Right lobe of liver (tissue), 6 donors: ENCODE results near the gene HIP1. TPM values are rescaled to one million over a fixed set of nuclear protein-coding genes. Genes with fewer than 3 reads are reported as not detected.
"Not testable (repeated sequence)": the region's sequence is repeated elsewhere in the genome, so short reads cannot be mapped to it uniquely, and the experiment has no call there.

Experiments
- ATAC-seq, 4 donors: fragments of 200-7000 bp; cut with Tn5 transposase; one replicate each; pipeline ENCODE4 v1.9.1; 2020; ENCODE audit warnings: mild to moderate bottlenecking in 4 of 4, moderate library complexity in 4 of 4
- DNase-seq, 3 donors: peaks; one replicate each; pipeline ENCODE4 v3.0.0-alpha.2; 2020
- H3K27ac ChIP-seq, 3 donors: fragments of 200-600 bp; one replicate each; pipeline ENCODE4 v1.8.0; 2022
- H3K27me3 ChIP-seq, 2 donors: fragments of 200-600 bp; one replicate each; pipeline ENCODE4 v1.8.0; 2022
- H3K36me3 ChIP-seq, 4 donors: fragments of 200-600 bp; sonication (generic) in 1 of 4; one replicate each; pipeline versions ENCODE4 v1.5.1 to v1.8.0; 2017 to 2022; ENCODE audit warnings: control low read depth in 1 of 4
- H3K4me1 ChIP-seq, 4 donors: fragments of 200-600 bp; sonication (generic) in 1 of 4; one replicate each; pipeline versions ENCODE4 v1.5.1 to v1.8.0; 2017 to 2022; ENCODE audit warnings: control low read depth in 1 of 4
- H3K4me3 ChIP-seq, 3 donors: fragments of 200-600 bp; one replicate each; pipeline ENCODE4 v1.8.0; 2022
- H3K9me3 ChIP-seq, 4 donors: fragments of 200-600 bp; sonication (generic) in 1 of 4; one replicate each; pipeline versions ENCODE4 v1.5.1 to v1.8.0; 2017 to 2022; ENCODE audit warnings: control low read depth in 1 of 4
- POLR2A ChIP-seq: fragments of 450-650 bp; IDR thresholded peaks from one replicate; pipeline ENCODE4 v1.6.1; 2017; ENCODE audit warnings: antibody characterized with exemption, mild to moderate bottlenecking
- WGBS: methylation state at CpG from one replicate; pipeline ENCODE4 v1.1.6; 2018; ENCODE audit warnings: low coverage, low lambda C conversion rate; ENCODE audit not compliant: insufficient coverage; ENCODE audit errors: missing lambda C conversion rate; 5-methylcytosine and 5-hydroxymethylcytosine counted together
- intact Hi-C, 2 donors: fragments of 100-400 bp; cut with DNase I; formaldehyde crosslinking; loops; one replicate each; pipeline versions ENCODE4 v1.11.2 to v1.14.1; 2022
- total RNA-seq, 6 experiments: library from RNA; depleted of rRNA in 2 of 6; stranded (reverse); fragments of >200 nt in 2 of 6; fragmentation: NEBNext Ultra II Directional in 3 of 6; extraction: Animal tissue kit (Norgen Biotek cat#: 25700) in 3 of 6; gene quantifications; one replicate each; pipeline versions ENCODE4 v1.1.0 to v1.2.4, GENCODE V29; 2016 to 2023
- TF ChIP-seq, protein P1 (sequence below), 4 donors: fragments of 200-600 bp in 3 of 4; fragments of 450-650 bp in 1 of 4; IDR thresholded peaks; one replicate each; pipeline versions ENCODE4 v1.5.1 to v1.8.0; 2016 to 2022; ENCODE audit warnings: antibody characterized with exemption in 4 of 4, mild to moderate bottlenecking in 2 of 4
- donor health status: DM: no; HTN: yes; CAD: no.
- donor health status: DM: no; HTN: no; CAD: no.
- donor health status: DM: no; HTN: no; CAD: no.
- donor health status: DM: no; HTN: yes; CAD: no.
- donor health status: DM: no; HTN: yes; CAD: no.

The HIP1 gene
- total RNA-seq, 6 experiments from 2014 or later = 17.6 to 23.0 (median 18.8) TPM

- Histone ChIP-seq H3K36me3 (no peaks in the 10 kb centered on the region), H3K4me3 (no peak overlapping the region), H3K27me3 (no peaks in the 10 kb centered on the region), H3K27ac (no peak overlapping the region), H3K9me3 (no peaks in the 10 kb centered on the region), H3K4me1 (no peaks in the 10 kb centered on the region)
- WGBS = 67% methylated on average over 1 of the region's 3 CpGs
- no peak for ATAC-seq
- intact Hi-C loops = no loop called here
- no peak for DNase-seq
- TF ChIP-seq, protein P1, sequence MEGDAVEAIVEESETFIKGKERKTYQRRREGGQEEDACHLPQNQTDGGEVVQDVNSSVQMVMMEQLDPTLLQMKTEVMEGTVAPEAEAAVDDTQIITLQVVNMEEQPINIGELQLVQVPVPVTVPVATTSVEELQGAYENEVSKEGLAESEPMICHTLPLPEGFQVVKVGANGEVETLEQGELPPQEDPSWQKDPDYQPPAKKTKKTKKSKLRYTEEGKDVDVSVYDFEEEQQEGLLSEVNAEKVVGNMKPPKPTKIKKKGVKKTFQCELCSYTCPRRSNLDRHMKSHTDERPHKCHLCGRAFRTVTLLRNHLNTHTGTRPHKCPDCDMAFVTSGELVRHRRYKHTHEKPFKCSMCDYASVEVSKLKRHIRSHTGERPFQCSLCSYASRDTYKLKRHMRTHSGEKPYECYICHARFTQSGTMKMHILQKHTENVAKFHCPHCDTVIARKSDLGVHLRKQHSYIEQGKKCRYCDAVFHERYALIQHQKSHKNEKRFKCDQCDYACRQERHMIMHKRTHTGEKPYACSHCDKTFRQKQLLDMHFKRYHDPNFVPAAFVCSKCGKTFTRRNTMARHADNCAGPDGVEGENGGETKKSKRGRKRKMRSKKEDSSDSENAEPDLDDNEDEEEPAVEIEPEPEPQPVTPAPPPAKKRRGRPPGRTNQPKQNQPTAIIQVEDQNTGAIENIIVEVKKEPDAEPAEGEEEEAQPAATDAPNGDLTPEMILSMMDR (IDR thresholded peaks at IDR 0.05) = no peak
- no peak for TF ChIP-seq POLR2A
These were observed 15.3 kb downstream of the HIP1 start for GRCh38 chr7:75723444-75723843.

DNA sequence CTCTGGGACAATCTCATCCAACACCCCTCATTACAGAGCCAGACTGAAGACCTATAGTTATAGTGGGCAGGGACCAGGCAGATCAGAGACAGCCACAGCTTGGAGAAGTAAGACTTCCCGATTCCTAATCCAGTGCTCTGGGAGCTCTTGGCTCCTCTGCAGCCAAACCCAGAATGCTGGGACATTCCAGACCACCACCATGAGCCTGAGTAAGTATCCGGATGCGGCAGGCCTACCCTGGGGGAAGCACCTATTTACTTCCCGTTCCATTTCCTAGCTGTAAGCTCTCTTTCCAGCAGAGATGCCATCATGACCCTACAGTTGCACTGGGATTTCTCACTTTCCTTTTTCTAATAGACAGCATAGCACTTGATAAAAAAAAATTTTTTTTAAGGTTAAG, 16.4 kb downstream of the HIP1 start:
- TF ChIP-seq, protein P1 (IDR thresholded peaks at IDR 0.05) = no peak
- TF ChIP-seq POLR2A = no peak
- DNase-seq (no peak), ATAC-seq (peak in 1 of 4 donors; percentile 22)
- no peak overlapping the region for H3K4me3 ChIP-seq
- WGBS = 86% methylated on average over 1 of the region's 4 CpGs
- intact Hi-C loops = no loop called here
- no peaks in the 10 kb centered on the region for H3K4me1 ChIP-seq
- H3K9me3 ChIP-seq = no peaks in the 10 kb centered on the region
- no peaks in the 10 kb centered on the region for H3K36me3 ChIP-seq
- H3K27me3 ChIP-seq = no peaks in the 10 kb centered on the region
- no peak overlapping the region for H3K27ac ChIP-seq

GRCh38 chr7:75721922-75722321, 16.8 kb downstream of the HIP1 start:
- DNase-seq, H3K9me3 ChIP-seq, H3K36me3 ChIP-seq, intact Hi-C loops, H3K27ac ChIP-seq, H3K4me3 ChIP-seq, H3K4me1 ChIP-seq, ATAC-seq, H3K27me3 ChIP-seq: not testable (repeated sequence)
- 95% methylated on average over 4 of the region's 9 CpGs for WGBS

DNA sequence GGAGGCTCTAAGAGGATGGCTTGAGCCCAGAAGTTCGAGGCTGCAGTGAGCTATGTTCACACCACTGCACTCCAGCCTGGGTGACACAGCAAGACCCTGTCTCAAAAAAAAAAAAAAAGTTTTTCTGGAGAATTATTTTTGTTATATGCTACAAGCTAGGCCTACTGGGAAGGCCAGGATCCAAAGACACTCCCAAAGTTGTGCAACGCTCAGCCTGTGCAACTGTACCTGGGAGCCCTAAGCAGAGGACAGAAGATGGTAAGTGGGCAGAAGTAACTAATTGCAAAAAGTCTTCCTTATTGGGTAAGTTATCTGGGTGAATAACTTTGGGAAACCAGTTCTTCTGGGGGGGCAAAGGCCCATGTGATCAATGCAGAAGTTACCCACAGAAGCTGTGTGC, 17.3 kb downstream of the HIP1 start:
- H3K9me3 ChIP-seq = no peaks in the 10 kb centered on the region
- 90% methylated on average over 2 of the region's 2 CpGs for WGBS
- H3K36me3 ChIP-seq = no peaks in the 10 kb centered on the region
- H3K4me3 ChIP-seq = no peak overlapping the region
- H3K27ac ChIP-seq = no peak overlapping the region
- no peaks in the 10 kb centered on the region for H3K4me1 ChIP-seq
- peak in 1 of 4 donors; percentile 37 for ATAC-seq
- DNase-seq = no peak
- TF ChIP-seq POLR2A = no peak
- TF ChIP-seq, protein P1 (IDR thresholded peaks at IDR 0.05) = no peak
- H3K27me3 ChIP-seq = no peaks in the 10 kb centered on the region
- intact Hi-C loops = no loop called here

- no peaks in the 10 kb centered on the region for H3K9me3 ChIP-seq
- ATAC-seq = no peak
- H3K4me1 ChIP-seq = no peaks in the 10 kb centered on the region
- no peak overlapping the region for H3K27ac ChIP-seq
- intact Hi-C loops = no loop called here
- WGBS = 100% methylated on average over 1 of the region's 5 CpGs
- H3K4me3 ChIP-seq = no peak overlapping the region
- no peak for TF ChIP-seq POLR2A
- TF ChIP-seq, protein P1 (IDR thresholded peaks at IDR 0.05) = no peak
- DNase-seq = no peak
- no peaks in the 10 kb centered on the region for H3K27me3 ChIP-seq
- H3K36me3 ChIP-seq = no peaks in the 10 kb centered on the region
These were observed 19.1 kb downstream of the HIP1 start for GRCh38 chr7:75719626-75720025.
